Gastroesophageal sphincter (tissue), 3 donors: Measurements from ENCODE around the gene SH3TC2.

Source experiments
- EP300 ChIP-seq: sonication (generic); formaldehyde crosslinking; IDR thresholded peaks from one replicate; pipeline ENCODE4 v1.6.1; 2017; ENCODE audit warnings: antibody characterized with exemption, mild to moderate bottlenecking
- POLR2A ChIP-seq, 2 donors: fragments of 450-650 bp; IDR thresholded peaks; one replicate each; pipeline ENCODE4 v1.6.1; 2017; ENCODE audit warnings: antibody characterized with exemption in 2 of 2, mild to moderate bottlenecking in 2 of 2, moderate library complexity in 1 of 2
- POLR2AphosphoS5 ChIP-seq: sonication (generic); formaldehyde crosslinking; IDR thresholded peaks from one replicate; pipeline ENCODE4 v1.6.1; 2017; ENCODE audit warnings: antibody characterized with exemption
- TF ChIP-seq, protein P1 (sequence below), 4 experiments: fragments of 200-600 bp in 2 of 4; fragments of 450-650 bp in 2 of 4; sonication (generic) in 1 of 4; IDR thresholded peaks; one replicate each; pipeline ENCODE4 v1.5.1; 2017 to 2019; ENCODE audit warnings: antibody characterized with exemption in 4 of 4, mild to moderate bottlenecking in 2 of 4, moderate library complexity in 2 of 4

DNA sequence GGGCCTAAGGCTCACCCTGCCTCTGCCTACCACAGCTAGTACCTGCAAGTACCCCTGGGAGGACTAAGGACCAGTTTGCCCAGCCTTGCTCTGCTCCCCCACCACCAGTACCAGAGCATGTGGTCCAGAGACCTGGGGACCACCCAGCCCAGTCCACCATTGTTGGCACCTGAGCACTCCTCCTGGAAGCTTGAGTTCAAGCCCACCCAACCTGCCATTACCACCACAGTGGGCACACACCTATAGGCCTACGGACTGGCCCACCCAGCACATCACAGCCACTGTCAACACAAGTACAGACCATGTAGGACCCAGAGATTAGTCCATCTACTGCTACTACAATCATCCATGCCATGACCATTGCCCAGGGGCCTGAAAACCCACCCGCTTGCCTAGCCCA lies 30.8 kb upstream of the SH3TC2 start:
- TF ChIP-seq, protein P1, sequence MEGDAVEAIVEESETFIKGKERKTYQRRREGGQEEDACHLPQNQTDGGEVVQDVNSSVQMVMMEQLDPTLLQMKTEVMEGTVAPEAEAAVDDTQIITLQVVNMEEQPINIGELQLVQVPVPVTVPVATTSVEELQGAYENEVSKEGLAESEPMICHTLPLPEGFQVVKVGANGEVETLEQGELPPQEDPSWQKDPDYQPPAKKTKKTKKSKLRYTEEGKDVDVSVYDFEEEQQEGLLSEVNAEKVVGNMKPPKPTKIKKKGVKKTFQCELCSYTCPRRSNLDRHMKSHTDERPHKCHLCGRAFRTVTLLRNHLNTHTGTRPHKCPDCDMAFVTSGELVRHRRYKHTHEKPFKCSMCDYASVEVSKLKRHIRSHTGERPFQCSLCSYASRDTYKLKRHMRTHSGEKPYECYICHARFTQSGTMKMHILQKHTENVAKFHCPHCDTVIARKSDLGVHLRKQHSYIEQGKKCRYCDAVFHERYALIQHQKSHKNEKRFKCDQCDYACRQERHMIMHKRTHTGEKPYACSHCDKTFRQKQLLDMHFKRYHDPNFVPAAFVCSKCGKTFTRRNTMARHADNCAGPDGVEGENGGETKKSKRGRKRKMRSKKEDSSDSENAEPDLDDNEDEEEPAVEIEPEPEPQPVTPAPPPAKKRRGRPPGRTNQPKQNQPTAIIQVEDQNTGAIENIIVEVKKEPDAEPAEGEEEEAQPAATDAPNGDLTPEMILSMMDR (IDR thresholded peaks at IDR 0.05), result no peak
- TF ChIP-seq POLR2A (IDR thresholded peaks at IDR 0.05) (no peak), EP300 (no peak), POLR2AphosphoS5 (no peak)
